SK-N-SH treated with all-trans-retinoic acid at 6 μM for 48 hours (cell line): ENCODE data around the gene SKIC8.

Experiments used
- GLIS3 ChIP-seq: fragments of 250-450 bp; sonication (Bioruptor Pico); IDR thresholded peaks from 2 replicates; pipeline ENCODE4 v1.5.0; 2020; ENCODE audit warnings: mild to moderate bottlenecking, moderate library complexity
- OSR1 ChIP-seq: fragments of 250-450 bp; sonication (Bioruptor Pico); IDR thresholded peaks from 2 replicates; pipeline ENCODE4 v1.8.0; 2022; ENCODE audit warnings: moderate library complexity, mild to moderate bottlenecking, inconsistent platforms
- PPARA ChIP-seq: fragments of 250-450 bp; sonication (Bioruptor Pico); IDR thresholded peaks from 2 replicates; pipeline ENCODE4 v1.5.0; 2020; ENCODE audit warnings: mild to moderate bottlenecking, borderline replicate concordance
- RARB ChIP-seq: fragments of 250-450 bp; sonication (Bioruptor Pico); IDR thresholded peaks from 2 replicates; pipeline ENCODE4 v1.8.0; 2021; ENCODE audit warnings: mild to moderate bottlenecking, moderate library complexity
- SNAI2 ChIP-seq: fragments of 250-450 bp; sonication (Bioruptor Pico); IDR thresholded peaks from 2 replicates; pipeline ENCODE4 v1.5.0; 2020; ENCODE audit warnings: mild to moderate bottlenecking, moderate library complexity
- ZFP3 ChIP-seq: fragments of 250-450 bp; sonication (Bioruptor Pico); IDR thresholded peaks from 2 replicates; pipeline ENCODE4 v1.5.0; 2020; ENCODE audit warnings: mild to moderate bottlenecking, moderate library complexity
- ZNF565 ChIP-seq: fragments of 450-650 bp; formaldehyde crosslinking; conservative IDR thresholded peaks from 2 replicates; pipeline ENCODE4 v1.5.0; 2020; ENCODE audit warnings: low read depth, mild to moderate bottlenecking, moderate library complexity
- TF ChIP-seq, protein P1 (sequence below): fragments of 250-450 bp; sonication (Bioruptor Pico); IDR thresholded peaks from 2 replicates; pipeline ENCODE4 v1.8.0; 2020; ENCODE audit warnings: mild to moderate bottlenecking, moderate library complexity, borderline replicate concordance

DNA sequence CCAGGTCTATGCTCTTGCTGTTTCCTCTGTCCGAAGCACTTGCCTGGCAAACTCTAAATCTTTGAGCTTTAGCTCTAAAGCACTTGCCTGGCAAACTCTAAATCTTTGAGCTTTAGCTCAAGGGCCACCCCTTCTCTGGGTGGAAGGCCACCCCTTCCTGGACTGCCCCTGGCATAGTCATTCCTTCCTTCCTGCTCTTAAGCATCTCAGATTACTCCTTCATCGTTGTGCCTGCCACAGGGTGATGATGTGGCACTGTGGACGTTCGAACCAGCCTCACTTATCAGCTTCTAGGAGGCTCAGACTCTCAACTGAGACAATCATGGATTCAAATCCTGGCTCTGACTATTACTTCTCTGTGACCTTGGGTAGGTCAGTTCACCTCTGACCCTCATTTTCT lies 30.2 kb upstream of the SKIC8 start:
- no peak for TF ChIP-seq SNAI2 (CRISPR knock-in tag)
- TF ChIP-seq RARB (CRISPR knock-in tag) = no peak
- no peak for TF ChIP-seq PPARA
- no peak for TF ChIP-seq ZFP3 (CRISPR knock-in tag)
- no peak for TF ChIP-seq GLIS3 (CRISPR knock-in tag)
- TF ChIP-seq, protein P1, sequence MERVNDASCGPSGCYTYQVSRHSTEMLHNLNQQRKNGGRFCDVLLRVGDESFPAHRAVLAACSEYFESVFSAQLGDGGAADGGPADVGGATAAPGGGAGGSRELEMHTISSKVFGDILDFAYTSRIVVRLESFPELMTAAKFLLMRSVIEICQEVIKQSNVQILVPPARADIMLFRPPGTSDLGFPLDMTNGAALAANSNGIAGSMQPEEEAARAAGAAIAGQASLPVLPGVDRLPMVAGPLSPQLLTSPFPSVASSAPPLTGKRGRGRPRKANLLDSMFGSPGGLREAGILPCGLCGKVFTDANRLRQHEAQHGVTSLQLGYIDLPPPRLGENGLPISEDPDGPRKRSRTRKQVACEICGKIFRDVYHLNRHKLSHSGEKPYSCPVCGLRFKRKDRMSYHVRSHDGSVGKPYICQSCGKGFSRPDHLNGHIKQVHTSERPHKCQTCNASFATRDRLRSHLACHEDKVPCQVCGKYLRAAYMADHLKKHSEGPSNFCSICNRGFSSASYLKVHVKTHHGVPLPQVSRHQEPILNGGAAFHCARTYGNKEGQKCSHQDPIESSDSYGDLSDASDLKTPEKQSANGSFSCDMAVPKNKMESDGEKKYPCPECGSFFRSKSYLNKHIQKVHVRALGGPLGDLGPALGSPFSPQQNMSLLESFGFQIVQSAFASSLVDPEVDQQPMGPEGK (CRISPR knock-in tag) = no peak
- no peak for TF ChIP-seq ZNF565 (CRISPR knock-in tag)
- TF ChIP-seq OSR1 (CRISPR knock-in tag) = no peak
